ENCODE measurements around the gene NR1H4. TPM values are rescaled to one million over a fixed set of nuclear protein-coding genes. Genes with fewer than 3 reads are reported as not detected.
A peak's percentile ranks its signal among the peaks of the same experiment; 100 is the strongest.

The NR1H4 gene
- total and polyA plus RNA-seq, 2 of the 13 experiments (the other 11 are each of a cell fraction or from before 2014, with no cell fraction given) = 27.3 to 114 TPM

DNA sequence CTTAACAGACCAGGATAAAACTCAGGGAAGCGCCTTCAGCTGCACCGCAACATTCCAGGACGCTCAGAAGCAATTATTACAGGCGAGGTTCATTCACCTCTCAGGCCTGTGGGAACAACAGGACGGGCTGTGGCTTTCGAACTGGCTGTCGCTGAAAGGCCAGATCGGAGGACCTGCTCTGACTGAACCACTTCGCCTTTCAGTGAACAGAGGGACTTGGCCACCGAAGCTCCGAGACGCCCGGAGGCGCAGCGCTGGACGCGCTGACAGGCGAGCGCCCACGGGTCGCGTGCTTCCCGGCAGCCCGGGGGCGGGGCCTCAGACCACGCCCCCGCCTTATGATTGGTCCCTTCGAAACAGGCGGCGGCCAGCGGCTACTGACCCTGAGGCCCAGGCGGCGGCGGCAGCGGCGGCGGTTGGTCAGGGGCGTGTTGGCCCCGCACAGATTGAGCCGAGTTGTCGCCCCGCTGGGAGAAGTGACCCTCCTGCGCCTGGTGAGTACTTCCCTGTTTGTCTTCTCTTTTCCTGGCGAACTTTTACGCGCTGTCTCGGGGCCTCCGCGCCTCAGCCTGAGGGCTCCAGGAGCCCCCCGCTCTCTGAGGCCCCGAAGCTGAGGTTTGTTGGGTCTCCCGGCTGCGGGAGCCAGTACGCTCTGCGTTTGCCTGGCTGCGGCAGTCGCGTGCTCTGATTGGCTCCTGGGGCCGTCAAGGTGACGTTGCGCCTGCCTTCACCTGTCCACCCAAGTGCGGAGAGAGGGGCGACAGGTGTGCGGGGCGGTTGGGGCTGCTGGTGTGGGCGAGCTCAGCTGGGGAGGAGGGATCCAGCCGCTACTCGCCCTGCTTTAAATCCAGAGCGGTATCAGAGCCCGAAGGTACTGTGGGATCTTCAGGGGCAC, 99.9 kb downstream of the NR1H4 start, which contains the start of gene GAS2L3 (continued):
- TF ChIP-seq DBP (CRISPR knock-in tag; IDR thresholded peaks at IDR 0.05; ENCODE audit: not compliant biosample characterization) (no peak), ZSCAN22 (CRISPR knock-in tag; IDR thresholded peaks at IDR 0.05) (peak; percentile 36; the same call in 1 of the 2 replicates), NCOA1 (CRISPR knock-in tag; IDR thresholded peaks at IDR 0.05) (no peak; the same call in 1 of the 2 replicates), TRIM24 (CRISPR knock-in tag; IDR thresholded peaks at IDR 0.05) (no peak), MYC (CRISPR knock-in tag; IDR thresholded peaks at IDR 0.05; ENCODE audit: borderline replicate concordance) (peak; percentile 84), HIVEP1 (CRISPR knock-in tag; IDR thresholded peaks at IDR 0.05) (no peak; the same call in 1 of the 2 replicates), U2AF1 (optimal IDR thresholded peaks at IDR 0.05; ENCODE audit: low read depth, low read length) (no peak), ZNF724P (CRISPR knock-in tag; IDR thresholded peaks at IDR 0.05; ENCODE audit: borderline replicate concordance) (peak; percentile 83; the same call in 1 of the 2 replicates), MTF2 (CRISPR knock-in tag; IDR thresholded peaks at IDR 0.05; ENCODE audit: borderline replicate concordance) (peak; percentile 86), HES4 (CRISPR knock-in tag; IDR thresholded peaks at IDR 0.05; ENCODE audit: borderline replicate concordance) (no peak; the same call in 1 of the 2 replicates), STAT5B (CRISPR knock-in tag; IDR thresholded peaks at IDR 0.05) (no peak), RORA (CRISPR knock-in tag; IDR thresholded peaks at IDR 0.05) (no peak), ADNP (CRISPR knock-in tag; IDR thresholded peaks at IDR 0.05) (no peak), ZNF207 (IDR thresholded peaks at IDR 0.05; ENCODE audit: borderline replicate concordance) (no peak)
- TF ChIP-seq, protein P1, sequence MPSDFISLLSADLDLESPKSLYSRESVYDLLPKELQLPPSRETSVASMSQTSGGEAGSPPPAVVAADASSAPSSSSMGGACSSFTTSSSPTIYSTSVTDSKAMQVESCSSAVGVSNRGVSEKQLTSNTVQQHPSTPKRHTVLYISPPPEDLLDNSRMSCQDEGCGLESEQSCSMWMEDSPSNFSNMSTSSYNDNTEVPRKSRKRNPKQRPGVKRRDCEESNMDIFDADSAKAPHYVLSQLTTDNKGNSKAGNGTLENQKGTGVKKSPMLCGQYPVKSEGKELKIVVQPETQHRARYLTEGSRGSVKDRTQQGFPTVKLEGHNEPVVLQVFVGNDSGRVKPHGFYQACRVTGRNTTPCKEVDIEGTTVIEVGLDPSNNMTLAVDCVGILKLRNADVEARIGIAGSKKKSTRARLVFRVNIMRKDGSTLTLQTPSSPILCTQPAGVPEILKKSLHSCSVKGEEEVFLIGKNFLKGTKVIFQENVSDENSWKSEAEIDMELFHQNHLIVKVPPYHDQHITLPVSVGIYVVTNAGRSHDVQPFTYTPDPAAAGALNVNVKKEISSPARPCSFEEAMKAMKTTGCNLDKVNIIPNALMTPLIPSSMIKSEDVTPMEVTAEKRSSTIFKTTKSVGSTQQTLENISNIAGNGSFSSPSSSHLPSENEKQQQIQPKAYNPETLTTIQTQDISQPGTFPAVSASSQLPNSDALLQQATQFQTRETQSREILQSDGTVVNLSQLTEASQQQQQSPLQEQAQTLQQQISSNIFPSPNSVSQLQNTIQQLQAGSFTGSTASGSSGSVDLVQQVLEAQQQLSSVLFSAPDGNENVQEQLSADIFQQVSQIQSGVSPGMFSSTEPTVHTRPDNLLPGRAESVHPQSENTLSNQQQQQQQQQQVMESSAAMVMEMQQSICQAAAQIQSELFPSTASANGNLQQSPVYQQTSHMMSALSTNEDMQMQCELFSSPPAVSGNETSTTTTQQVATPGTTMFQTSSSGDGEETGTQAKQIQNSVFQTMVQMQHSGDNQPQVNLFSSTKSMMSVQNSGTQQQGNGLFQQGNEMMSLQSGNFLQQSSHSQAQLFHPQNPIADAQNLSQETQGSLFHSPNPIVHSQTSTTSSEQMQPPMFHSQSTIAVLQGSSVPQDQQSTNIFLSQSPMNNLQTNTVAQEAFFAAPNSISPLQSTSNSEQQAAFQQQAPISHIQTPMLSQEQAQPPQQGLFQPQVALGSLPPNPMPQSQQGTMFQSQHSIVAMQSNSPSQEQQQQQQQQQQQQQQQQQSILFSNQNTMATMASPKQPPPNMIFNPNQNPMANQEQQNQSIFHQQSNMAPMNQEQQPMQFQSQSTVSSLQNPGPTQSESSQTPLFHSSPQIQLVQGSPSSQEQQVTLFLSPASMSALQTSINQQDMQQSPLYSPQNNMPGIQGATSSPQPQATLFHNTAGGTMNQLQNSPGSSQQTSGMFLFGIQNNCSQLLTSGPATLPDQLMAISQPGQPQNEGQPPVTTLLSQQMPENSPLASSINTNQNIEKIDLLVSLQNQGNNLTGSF (CRISPR knock-in tag; IDR thresholded peaks at IDR 0.05) = no peak
- TF ChIP-seq, protein P2, sequence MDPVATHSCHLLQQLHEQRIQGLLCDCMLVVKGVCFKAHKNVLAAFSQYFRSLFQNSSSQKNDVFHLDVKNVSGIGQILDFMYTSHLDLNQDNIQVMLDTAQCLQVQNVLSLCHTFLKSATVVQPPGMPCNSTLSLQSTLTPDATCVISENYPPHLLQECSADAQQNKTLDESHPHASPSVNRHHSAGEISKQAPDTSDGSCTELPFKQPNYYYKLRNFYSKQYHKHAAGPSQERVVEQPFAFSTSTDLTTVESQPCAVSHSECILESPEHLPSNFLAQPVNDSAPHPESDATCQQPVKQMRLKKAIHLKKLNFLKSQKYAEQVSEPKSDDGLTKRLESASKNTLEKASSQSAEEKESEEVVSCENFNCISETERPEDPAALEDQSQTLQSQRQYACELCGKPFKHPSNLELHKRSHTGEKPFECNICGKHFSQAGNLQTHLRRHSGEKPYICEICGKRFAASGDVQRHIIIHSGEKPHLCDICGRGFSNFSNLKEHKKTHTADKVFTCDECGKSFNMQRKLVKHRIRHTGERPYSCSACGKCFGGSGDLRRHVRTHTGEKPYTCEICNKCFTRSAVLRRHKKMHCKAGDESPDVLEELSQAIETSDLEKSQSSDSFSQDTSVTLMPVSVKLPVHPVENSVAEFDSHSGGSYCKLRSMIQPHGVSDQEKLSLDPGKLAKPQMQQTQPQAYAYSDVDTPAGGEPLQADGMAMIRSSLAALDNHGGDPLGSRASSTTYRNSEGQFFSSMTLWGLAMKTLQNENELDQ (CRISPR knock-in tag; IDR thresholded peaks at IDR 0.05; ENCODE audit: borderline replicate concordance) = no peak
- TF ChIP-seq, protein P3, sequence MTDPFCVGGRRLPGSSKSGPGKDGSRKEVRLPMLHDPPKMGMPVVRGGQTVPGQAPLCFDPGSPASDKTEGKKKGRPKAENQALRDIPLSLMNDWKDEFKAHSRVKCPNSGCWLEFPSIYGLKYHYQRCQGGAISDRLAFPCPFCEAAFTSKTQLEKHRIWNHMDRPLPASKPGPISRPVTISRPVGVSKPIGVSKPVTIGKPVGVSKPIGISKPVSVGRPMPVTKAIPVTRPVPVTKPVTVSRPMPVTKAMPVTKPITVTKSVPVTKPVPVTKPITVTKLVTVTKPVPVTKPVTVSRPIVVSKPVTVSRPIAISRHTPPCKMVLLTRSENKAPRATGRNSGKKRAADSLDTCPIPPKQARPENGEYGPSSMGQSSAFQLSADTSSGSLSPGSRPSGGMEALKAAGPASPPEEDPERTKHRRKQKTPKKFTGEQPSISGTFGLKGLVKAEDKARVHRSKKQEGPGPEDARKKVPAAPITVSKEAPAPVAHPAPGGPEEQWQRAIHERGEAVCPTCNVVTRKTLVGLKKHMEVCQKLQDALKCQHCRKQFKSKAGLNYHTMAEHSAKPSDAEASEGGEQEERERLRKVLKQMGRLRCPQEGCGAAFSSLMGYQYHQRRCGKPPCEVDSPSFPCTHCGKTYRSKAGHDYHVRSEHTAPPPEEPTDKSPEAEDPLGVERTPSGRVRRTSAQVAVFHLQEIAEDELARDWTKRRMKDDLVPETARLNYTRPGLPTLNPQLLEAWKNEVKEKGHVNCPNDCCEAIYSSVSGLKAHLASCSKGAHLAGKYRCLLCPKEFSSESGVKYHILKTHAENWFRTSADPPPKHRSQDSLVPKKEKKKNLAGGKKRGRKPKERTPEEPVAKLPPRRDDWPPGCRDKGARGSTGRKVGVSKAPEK (CRISPR knock-in tag; IDR thresholded peaks at IDR 0.05; ENCODE audit: borderline replicate concordance) = no peak
